Vagina (tissue), 2 donors: ENCODE data around the gene PDE11A. TPM values are rescaled to one million over a fixed set of nuclear protein-coding genes. Genes with fewer than 3 reads are reported as not detected.

ENCODE experiments used
- DNase-seq, 2 donors: peaks; one replicate each; pipeline ENCODE4 v3.0.0-alpha.2; 2017; ENCODE audit errors: extremely low spot score in 2 of 2
- H3K27ac ChIP-seq: fragments of 200-600 bp; sonication (generic); one replicate; pipeline ENCODE4 v1.5.1; 2019
- H3K27me3 ChIP-seq: fragments of 200-600 bp; sonication (generic); one replicate; pipeline ENCODE4 v1.5.1; 2019
- H3K36me3 ChIP-seq, 2 donors: fragments of 200-600 bp; sonication (generic); one replicate each; pipeline ENCODE4 v1.5.1; 2017 to 2019
- H3K4me1 ChIP-seq: fragments of 200-600 bp; sonication (generic); one replicate; pipeline ENCODE4 v1.5.1; 2019
- H3K4me3 ChIP-seq, 2 donors: fragments of 200-600 bp; sonication (generic); 1 replicate in 1 of 2; 2 replicates in 1 of 2; pipeline ENCODE4 v1.5.1; 2016 to 2019
- H3K9me3 ChIP-seq: fragments of 200-600 bp; sonication (generic); one replicate; pipeline ENCODE4 v1.5.1; 2019
- CTCF ChIP-seq, 3 experiments: fragments of 450-650 bp in 2 of 3; fragments of 200-600 bp in 1 of 3; sonication (generic) in 1 of 3; IDR thresholded peaks; one replicate each; pipeline ENCODE4 v1.5.1; 2017 to 2019; ENCODE audit warnings: antibody characterized with exemption in 3 of 3, mild to moderate bottlenecking in 2 of 3, moderate library complexity in 2 of 3
- POLR2A ChIP-seq, 2 donors: fragments of 450-650 bp; IDR thresholded peaks; one replicate each; pipeline ENCODE4 v1.6.1; 2017; ENCODE audit warnings: antibody characterized with exemption in 2 of 2, mild to moderate bottlenecking in 2 of 2, moderate library complexity in 2 of 2
- POLR2AphosphoS5 ChIP-seq, 2 donors: sonication (generic); formaldehyde crosslinking; IDR thresholded peaks; one replicate each; pipeline ENCODE4 v1.9.0; 2017; ENCODE audit warnings: antibody characterized with exemption in 2 of 2, mild to moderate bottlenecking in 2 of 2, low read depth in 1 of 2; ENCODE audit not compliant: insufficient read depth in 1 of 2
- intact Hi-C: fragments of 100-400 bp; cut with DNase I; formaldehyde crosslinking; loops from one replicate; pipeline ENCODE4 v1.15.1; 2023
- total RNA-seq: library from RNA; depleted of rRNA; stranded (reverse); fragments of >200 nt; gene quantifications from one replicate; pipeline ENCODE4 v1.2.3, GENCODE V29; 2016

The PDE11A gene
- total RNA-seq, 1 donor from 2014 or later = 0.25 TPM

GRCh38 chr2:178072000-178072382 lies 586 bp downstream of the PDE11A start:
- DNase-seq = no peak
- Histone ChIP-seq H3K9me3 (no peaks in the 10 kb centered on the region), H3K27ac (no peak overlapping the region), H3K27me3 (no peaks in the 10 kb centered on the region), H3K4me3 (no peak overlapping the region), H3K4me1 (peaks cover 13% of the 10 kb centered on the region), H3K36me3 (no peaks in the 10 kb centered on the region)
- intact Hi-C loops = no loop called here
- TF ChIP-seq POLR2AphosphoS5 (IDR thresholded peaks at IDR 0.05; ENCODE audit: insufficient read depth in 1 of 2, low read depth in 1 of 2) (no peak), POLR2A (IDR thresholded peaks at IDR 0.05) (no peak), CTCF (IDR thresholded peaks at IDR 0.05) (no peak)

GRCh38 chr2:178070824-178071223 lies 1.8 kb downstream of the PDE11A start:
- Histone ChIP-seq H3K9me3 (no peaks in the 10 kb centered on the region), H3K4me3 (no peak overlapping the region), H3K36me3 (no peaks in the 10 kb centered on the region), H3K27me3 (no peaks in the 10 kb centered on the region), H3K27ac (no peak overlapping the region), H3K4me1 (peaks cover 13% of the 10 kb centered on the region)
- DNase-seq = no peak
- intact Hi-C loops = no loop called here
- TF ChIP-seq POLR2AphosphoS5 (IDR thresholded peaks at IDR 0.05; ENCODE audit: insufficient read depth in 1 of 2, low read depth in 1 of 2) (no peak), POLR2A (IDR thresholded peaks at IDR 0.05) (no peak), CTCF (IDR thresholded peaks at IDR 0.05) (no peak)

- Histone ChIP-seq H3K36me3 (no peaks in the 10 kb centered on the region), H3K4me3 (no peak overlapping the region), H3K4me1 (peaks cover 13% of the 10 kb centered on the region), H3K27me3 (no peaks in the 10 kb centered on the region), H3K27ac (no peak overlapping the region), H3K9me3 (no peaks in the 10 kb centered on the region)
- no peak for DNase-seq
- intact Hi-C loops = no loop called here
- TF ChIP-seq POLR2AphosphoS5 (IDR thresholded peaks at IDR 0.05; ENCODE audit: insufficient read depth in 1 of 2, low read depth in 1 of 2) (no peak), CTCF (IDR thresholded peaks at IDR 0.05) (no peak), POLR2A (IDR thresholded peaks at IDR 0.05) (no peak)
These were observed 3.0 kb downstream of the PDE11A start for GRCh38 chr2:178069551-178069950.

- H3K4me1 ChIP-seq = peaks cover 13% of the 10 kb centered on the region
- no peaks in the 10 kb centered on the region for H3K27me3 ChIP-seq
- DNase-seq = no peak
- no peaks in the 10 kb centered on the region for H3K36me3 ChIP-seq
- no peak overlapping the region for H3K27ac ChIP-seq
- intact Hi-C loops = no loop called here
- TF ChIP-seq POLR2AphosphoS5 (IDR thresholded peaks at IDR 0.05; ENCODE audit: insufficient read depth in 1 of 2, low read depth in 1 of 2) (no peak), POLR2A (IDR thresholded peaks at IDR 0.05) (no peak), CTCF (IDR thresholded peaks at IDR 0.05) (no peak)
- H3K4me3 ChIP-seq = no peak overlapping the region
- H3K9me3 ChIP-seq = no peaks in the 10 kb centered on the region
These were observed 3.6 kb downstream of the PDE11A start for GRCh38 chr2:178068823-178069454.

GRCh38 chr2:178066890-178067669 lies 5.5 kb downstream of the PDE11A start:
- Histone ChIP-seq H3K27ac (no peak overlapping the region), H3K4me1 (peaks cover under 1% of the 10 kb centered on the region), H3K27me3 (no peaks in the 10 kb centered on the region), H3K36me3 (no peaks in the 10 kb centered on the region), H3K4me3 (no peak overlapping the region), H3K9me3 (no peaks in the 10 kb centered on the region)
- TF ChIP-seq CTCF (IDR thresholded peaks at IDR 0.05) (no peak), POLR2A (IDR thresholded peaks at IDR 0.05) (no peak), POLR2AphosphoS5 (IDR thresholded peaks at IDR 0.05; ENCODE audit: insufficient read depth in 1 of 2, low read depth in 1 of 2) (no peak)
- intact Hi-C loops = no loop called here
- DNase-seq = no peak
